OCI-LY7 (cell line): ENCODE measurements around the gene MAGEF1. TPM values are rescaled to one million over a fixed set of nuclear protein-coding genes. Genes with fewer than 3 reads are reported as not detected.

Experiments used
- BruUV-seq: library from RNA; stranded (reverse); fragments of 400-500 nt; replicated peaks from 2 replicates; lab custom pipeline; 2021; lab: Mats Ljungman, UMichigan
- CTCF ChIA-PET: fragments of 300-600 bp; sonication (Branson Sonifier 250); formaldehyde crosslinking; loops from one replicate; lab custom pipeline; 2022; ENCODE audit warnings: antibody characterized with exemption; ENCODE audit not compliant: unreplicated experiment; lab: Charles Lee
- POLR2A ChIA-PET: fragments of 300-600 bp; sonication (Branson Sonifier 250); formaldehyde crosslinking; loops from one replicate; lab custom pipeline; 2022; ENCODE audit warnings: antibody characterized with exemption; lab: Charles Lee
- DNase-seq: peaks from one replicate; pipeline ENCODE4 v3.0.0-alpha.2; 2015; ENCODE audit warnings: low spot score
- H2AFZ ChIP-seq: fragments of 200-600 bp; sonication (generic), shearing (Covaris generic); 2 replicates; pipeline ENCODE4 v1.6.1; 2014; ENCODE audit warnings: mild to moderate bottlenecking, antibody characterized with exemption, low read length, moderate library complexity
- H3K27ac ChIP-seq: fragments of 200-600 bp; sonication (generic); 2 replicates; pipeline ENCODE4 v1.5.1; 2014; ENCODE audit warnings: mixed run types, low read depth, mild to moderate bottlenecking, moderate library complexity, low read length, inconsistent platforms; ENCODE audit not compliant: poor library complexity, severe bottlenecking
- H3K36me3 ChIP-seq: fragments of 200-600 bp; sonication (generic); 2 replicates; pipeline ENCODE4 v1.6.1; 2014; ENCODE audit warnings: mild to moderate bottlenecking, antibody characterized with exemption, low read length, moderate library complexity, mixed read lengths; ENCODE audit not compliant: insufficient read depth
- H3K4me1 ChIP-seq: fragments of 200-600 bp; sonication (generic); 2 replicates; pipeline ENCODE4 v1.5.1; 2014; ENCODE audit warnings: mild to moderate bottlenecking, low read length; ENCODE audit not compliant: insufficient read depth, poor library complexity, severe bottlenecking
- H3K4me2 ChIP-seq: fragments of 200-600 bp; sonication (generic); 2 replicates; pipeline ENCODE4 v1.6.1; 2014; ENCODE audit warnings: mild to moderate bottlenecking, low read length
- H3K4me3 ChIP-seq: fragments of 200-600 bp; sonication (generic); 2 replicates; pipeline ENCODE4 v1.5.1; 2014; ENCODE audit warnings: mild to moderate bottlenecking, low read depth, low read length; ENCODE audit not compliant: poor library complexity, severe bottlenecking
- H3K79me2 ChIP-seq: fragments of 200-600 bp; sonication (generic); 2 replicates; pipeline ENCODE4 v1.6.1; 2016; ENCODE audit warnings: low read depth, mild to moderate bottlenecking, low read length, moderate library complexity, mixed read lengths; ENCODE audit not compliant: insufficient read depth
- H3K9me2 ChIP-seq: fragments of 200-600 bp; sonication (generic); 2 replicates; pipeline ENCODE4 v1.6.1; 2016; ENCODE audit warnings: mild to moderate bottlenecking, low read length, mixed read lengths; ENCODE audit not compliant: insufficient read depth
- H3K9me3 ChIP-seq: fragments of 200-600 bp; sonication (generic); 2 replicates; pipeline ENCODE4 v1.6.1; 2014; ENCODE audit warnings: mild to moderate bottlenecking, mixed run types, low read length, mixed read lengths
- H4K20me1 ChIP-seq: fragments of 200-600 bp; sonication (generic); 2 replicates; pipeline ENCODE4 v1.6.1; 2014; ENCODE audit warnings: mild to moderate bottlenecking, antibody characterized with exemption, low read length, moderate library complexity, mixed read lengths; ENCODE audit not compliant: insufficient read depth
- EZH2phosphoT487 ChIP-seq: fragments of 200-600 bp; sonication (generic); IDR thresholded peaks from 2 replicates; pipeline ENCODE4 v1.6.1; 2018; ENCODE audit warnings: low read depth, borderline replicate concordance, mild to moderate bottlenecking, mixed run types, antibody characterized with exemption, low read length, moderate library complexity, mixed read lengths
- intact Hi-C: fragments of 100-400 bp; cut with micrococcal nuclease; formaldehyde crosslinking; loops from one replicate; pipeline ENCODE4 v1.10.0; 2022; ENCODE audit not compliant: unreplicated experiment
- total RNA-seq, 2 experiments: library from RNA; depleted of rRNA in 1 of 2; stranded (reverse); fragments of >200 nt in 1 of 2; shearing (Covaris generic) in 1 of 2; gene quantifications; 2 replicates each; pipeline ENCODE4 v1.2.3, GENCODE V29; 2014 to 2022
- TF ChIP-seq, protein P1 (sequence below): fragments of 200-600 bp; sonication (generic); conservative IDR thresholded peaks from 2 replicates; pipeline ENCODE4 v1.5.1; 2014; ENCODE audit warnings: mild to moderate bottlenecking, antibody characterized with exemption, low read length, moderate library complexity, mixed read lengths

Gene MAGEF1
- total RNA-seq, 2 experiments from 2014 or later, result 29.2 to 47.8 TPM

DNA sequence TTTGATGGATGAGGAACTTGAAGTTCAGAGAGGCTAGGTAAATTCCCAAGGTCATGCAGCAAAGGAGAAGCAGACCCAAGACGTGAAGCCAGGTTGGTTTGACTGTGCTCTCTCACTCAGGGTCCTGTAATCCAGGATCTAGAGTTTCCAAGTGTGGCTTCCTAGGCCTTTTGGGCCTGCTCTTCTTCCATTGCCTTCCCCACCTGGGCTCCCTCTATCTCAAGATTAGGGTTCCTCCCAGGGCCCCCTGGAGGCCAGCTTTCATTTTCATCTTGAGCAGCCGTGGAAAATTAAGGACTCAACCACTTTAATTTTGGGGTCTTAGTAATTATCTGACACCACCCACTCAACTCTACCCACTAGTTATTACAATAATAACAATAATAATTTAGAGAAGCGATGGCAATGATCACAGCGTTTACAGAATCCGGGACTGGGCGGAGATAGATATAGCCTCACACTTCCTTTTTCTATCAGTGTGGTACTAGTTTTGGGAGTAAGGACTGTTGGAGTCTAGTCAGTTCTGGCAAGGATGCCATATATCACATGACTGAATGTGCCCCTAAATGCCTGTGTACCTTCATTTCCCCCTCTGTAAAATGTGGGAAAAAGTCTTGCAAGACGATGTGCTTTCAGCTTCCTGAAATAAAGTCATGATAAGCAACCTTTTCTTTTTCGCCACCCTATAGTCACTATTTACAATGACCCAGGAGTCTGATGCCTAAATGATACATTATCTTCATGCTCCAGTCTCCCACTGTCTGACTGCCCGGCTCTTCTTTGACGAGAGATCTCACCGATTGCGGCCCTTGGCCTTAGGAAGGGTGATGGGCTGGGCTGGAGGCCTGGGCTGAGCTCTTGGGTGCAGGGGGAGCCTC, 30.2 kb upstream of the MAGEF1 start:
- POLR2A ChIA-PET, result interaction anchor here (1.2 to 1.8 kb wide), 2 partner anchors 10 to 14 kb away, joined by 3 read pairs; no protein-coding TSS in a partner anchor
- H2AFZ ChIP-seq, result no peak overlapping the region

DNA sequence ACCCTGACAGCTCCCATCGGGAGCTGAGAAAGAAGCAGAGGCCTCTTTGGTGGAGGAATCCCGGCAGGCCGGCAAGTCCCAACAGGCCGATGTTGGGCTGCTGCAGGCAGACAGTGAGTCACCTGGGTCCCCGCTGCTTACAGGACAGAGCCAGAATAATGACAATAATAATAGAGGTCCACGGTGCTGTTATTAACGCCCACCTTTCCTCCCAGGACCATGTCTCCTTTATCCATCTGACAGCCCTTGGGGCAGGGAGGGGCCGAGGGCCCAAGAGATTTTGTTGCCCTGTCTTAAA, 29.3 kb upstream of the MAGEF1 start:
- no peak overlapping the region for H2AFZ ChIP-seq
- no peak overlapping the region for H3K27ac ChIP-seq
- H3K9me2 ChIP-seq, result no peaks in the 10 kb centered on the region
- no peaks in the 10 kb centered on the region for H3K79me2 ChIP-seq
- H3K4me2 ChIP-seq, result no peak overlapping the region
- H3K36me3 ChIP-seq, result no peaks in the 10 kb centered on the region
- TF ChIP-seq, protein P1, sequence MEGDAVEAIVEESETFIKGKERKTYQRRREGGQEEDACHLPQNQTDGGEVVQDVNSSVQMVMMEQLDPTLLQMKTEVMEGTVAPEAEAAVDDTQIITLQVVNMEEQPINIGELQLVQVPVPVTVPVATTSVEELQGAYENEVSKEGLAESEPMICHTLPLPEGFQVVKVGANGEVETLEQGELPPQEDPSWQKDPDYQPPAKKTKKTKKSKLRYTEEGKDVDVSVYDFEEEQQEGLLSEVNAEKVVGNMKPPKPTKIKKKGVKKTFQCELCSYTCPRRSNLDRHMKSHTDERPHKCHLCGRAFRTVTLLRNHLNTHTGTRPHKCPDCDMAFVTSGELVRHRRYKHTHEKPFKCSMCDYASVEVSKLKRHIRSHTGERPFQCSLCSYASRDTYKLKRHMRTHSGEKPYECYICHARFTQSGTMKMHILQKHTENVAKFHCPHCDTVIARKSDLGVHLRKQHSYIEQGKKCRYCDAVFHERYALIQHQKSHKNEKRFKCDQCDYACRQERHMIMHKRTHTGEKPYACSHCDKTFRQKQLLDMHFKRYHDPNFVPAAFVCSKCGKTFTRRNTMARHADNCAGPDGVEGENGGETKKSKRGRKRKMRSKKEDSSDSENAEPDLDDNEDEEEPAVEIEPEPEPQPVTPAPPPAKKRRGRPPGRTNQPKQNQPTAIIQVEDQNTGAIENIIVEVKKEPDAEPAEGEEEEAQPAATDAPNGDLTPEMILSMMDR, result no peak
- no peak for TF ChIP-seq EZH2phosphoT487
- ChIA-PET POLR2A (no interaction called here), CTCF (no interaction called here)
- BruUV-seq, result no TSS peak
- no peak for DNase-seq
- no peaks in the 10 kb centered on the region for H3K4me1 ChIP-seq
- intact Hi-C loops, result no loop called here
- no peaks in the 10 kb centered on the region for H3K9me3 ChIP-seq
- H4K20me1 ChIP-seq, result no peaks in the 10 kb centered on the region
- no peak overlapping the region for H3K4me3 ChIP-seq

More for the DNA sequence above, 30.2 kb upstream of the MAGEF1 start:
- no peaks in the 10 kb centered on the region for H3K79me2 ChIP-seq
- H3K9me2 ChIP-seq, result no peaks in the 10 kb centered on the region
- no peaks in the 10 kb centered on the region for H4K20me1 ChIP-seq
- no peak overlapping the region for H3K27ac ChIP-seq
- BruUV-seq, result no TSS peak
- DNase-seq, result no peak
- CTCF ChIA-PET, result no interaction called here
- no peak overlapping the region for H3K4me2 ChIP-seq
- H3K4me3 ChIP-seq, result no peak overlapping the region
- TF ChIP-seq, protein P1, result peak; percentile 49
- no peak for TF ChIP-seq EZH2phosphoT487
- intact Hi-C loops, result no loop called here
- no peaks in the 10 kb centered on the region for H3K36me3 ChIP-seq
- no peaks in the 10 kb centered on the region for H3K4me1 ChIP-seq
- no peaks in the 10 kb centered on the region for H3K9me3 ChIP-seq
